ENCODE data around the gene ANTXR1. TPM values are rescaled to one million over a fixed set of nuclear protein-coding genes. Genes with fewer than 3 reads are reported as not detected.

The ANTXR1 gene
- total and polyA plus RNA-seq, 2 of the 8 experiments (the other 6 are each of a cell fraction or from before 2014, with no cell fraction given), result 15.8 to 44.3 TPM

DNA sequence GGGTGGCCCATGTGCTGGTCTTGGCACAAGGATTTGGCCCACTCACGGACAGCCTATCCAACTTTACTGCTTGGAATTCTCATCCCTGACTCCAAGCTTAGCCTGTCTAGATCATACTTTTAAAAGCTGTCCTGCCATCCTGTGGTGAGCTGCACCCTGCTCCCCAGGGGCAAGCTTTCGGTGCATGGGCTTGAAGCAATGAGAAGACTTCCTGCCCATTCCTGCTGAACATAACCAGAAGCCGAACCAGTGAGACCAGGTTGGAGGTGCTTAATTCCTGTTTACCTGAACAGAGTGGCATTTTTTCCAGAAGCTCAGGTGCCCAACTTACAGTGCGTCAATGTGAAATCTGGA, 154.5 kb downstream of the ANTXR1 start (continued):
- TF ChIP-seq, protein P1, sequence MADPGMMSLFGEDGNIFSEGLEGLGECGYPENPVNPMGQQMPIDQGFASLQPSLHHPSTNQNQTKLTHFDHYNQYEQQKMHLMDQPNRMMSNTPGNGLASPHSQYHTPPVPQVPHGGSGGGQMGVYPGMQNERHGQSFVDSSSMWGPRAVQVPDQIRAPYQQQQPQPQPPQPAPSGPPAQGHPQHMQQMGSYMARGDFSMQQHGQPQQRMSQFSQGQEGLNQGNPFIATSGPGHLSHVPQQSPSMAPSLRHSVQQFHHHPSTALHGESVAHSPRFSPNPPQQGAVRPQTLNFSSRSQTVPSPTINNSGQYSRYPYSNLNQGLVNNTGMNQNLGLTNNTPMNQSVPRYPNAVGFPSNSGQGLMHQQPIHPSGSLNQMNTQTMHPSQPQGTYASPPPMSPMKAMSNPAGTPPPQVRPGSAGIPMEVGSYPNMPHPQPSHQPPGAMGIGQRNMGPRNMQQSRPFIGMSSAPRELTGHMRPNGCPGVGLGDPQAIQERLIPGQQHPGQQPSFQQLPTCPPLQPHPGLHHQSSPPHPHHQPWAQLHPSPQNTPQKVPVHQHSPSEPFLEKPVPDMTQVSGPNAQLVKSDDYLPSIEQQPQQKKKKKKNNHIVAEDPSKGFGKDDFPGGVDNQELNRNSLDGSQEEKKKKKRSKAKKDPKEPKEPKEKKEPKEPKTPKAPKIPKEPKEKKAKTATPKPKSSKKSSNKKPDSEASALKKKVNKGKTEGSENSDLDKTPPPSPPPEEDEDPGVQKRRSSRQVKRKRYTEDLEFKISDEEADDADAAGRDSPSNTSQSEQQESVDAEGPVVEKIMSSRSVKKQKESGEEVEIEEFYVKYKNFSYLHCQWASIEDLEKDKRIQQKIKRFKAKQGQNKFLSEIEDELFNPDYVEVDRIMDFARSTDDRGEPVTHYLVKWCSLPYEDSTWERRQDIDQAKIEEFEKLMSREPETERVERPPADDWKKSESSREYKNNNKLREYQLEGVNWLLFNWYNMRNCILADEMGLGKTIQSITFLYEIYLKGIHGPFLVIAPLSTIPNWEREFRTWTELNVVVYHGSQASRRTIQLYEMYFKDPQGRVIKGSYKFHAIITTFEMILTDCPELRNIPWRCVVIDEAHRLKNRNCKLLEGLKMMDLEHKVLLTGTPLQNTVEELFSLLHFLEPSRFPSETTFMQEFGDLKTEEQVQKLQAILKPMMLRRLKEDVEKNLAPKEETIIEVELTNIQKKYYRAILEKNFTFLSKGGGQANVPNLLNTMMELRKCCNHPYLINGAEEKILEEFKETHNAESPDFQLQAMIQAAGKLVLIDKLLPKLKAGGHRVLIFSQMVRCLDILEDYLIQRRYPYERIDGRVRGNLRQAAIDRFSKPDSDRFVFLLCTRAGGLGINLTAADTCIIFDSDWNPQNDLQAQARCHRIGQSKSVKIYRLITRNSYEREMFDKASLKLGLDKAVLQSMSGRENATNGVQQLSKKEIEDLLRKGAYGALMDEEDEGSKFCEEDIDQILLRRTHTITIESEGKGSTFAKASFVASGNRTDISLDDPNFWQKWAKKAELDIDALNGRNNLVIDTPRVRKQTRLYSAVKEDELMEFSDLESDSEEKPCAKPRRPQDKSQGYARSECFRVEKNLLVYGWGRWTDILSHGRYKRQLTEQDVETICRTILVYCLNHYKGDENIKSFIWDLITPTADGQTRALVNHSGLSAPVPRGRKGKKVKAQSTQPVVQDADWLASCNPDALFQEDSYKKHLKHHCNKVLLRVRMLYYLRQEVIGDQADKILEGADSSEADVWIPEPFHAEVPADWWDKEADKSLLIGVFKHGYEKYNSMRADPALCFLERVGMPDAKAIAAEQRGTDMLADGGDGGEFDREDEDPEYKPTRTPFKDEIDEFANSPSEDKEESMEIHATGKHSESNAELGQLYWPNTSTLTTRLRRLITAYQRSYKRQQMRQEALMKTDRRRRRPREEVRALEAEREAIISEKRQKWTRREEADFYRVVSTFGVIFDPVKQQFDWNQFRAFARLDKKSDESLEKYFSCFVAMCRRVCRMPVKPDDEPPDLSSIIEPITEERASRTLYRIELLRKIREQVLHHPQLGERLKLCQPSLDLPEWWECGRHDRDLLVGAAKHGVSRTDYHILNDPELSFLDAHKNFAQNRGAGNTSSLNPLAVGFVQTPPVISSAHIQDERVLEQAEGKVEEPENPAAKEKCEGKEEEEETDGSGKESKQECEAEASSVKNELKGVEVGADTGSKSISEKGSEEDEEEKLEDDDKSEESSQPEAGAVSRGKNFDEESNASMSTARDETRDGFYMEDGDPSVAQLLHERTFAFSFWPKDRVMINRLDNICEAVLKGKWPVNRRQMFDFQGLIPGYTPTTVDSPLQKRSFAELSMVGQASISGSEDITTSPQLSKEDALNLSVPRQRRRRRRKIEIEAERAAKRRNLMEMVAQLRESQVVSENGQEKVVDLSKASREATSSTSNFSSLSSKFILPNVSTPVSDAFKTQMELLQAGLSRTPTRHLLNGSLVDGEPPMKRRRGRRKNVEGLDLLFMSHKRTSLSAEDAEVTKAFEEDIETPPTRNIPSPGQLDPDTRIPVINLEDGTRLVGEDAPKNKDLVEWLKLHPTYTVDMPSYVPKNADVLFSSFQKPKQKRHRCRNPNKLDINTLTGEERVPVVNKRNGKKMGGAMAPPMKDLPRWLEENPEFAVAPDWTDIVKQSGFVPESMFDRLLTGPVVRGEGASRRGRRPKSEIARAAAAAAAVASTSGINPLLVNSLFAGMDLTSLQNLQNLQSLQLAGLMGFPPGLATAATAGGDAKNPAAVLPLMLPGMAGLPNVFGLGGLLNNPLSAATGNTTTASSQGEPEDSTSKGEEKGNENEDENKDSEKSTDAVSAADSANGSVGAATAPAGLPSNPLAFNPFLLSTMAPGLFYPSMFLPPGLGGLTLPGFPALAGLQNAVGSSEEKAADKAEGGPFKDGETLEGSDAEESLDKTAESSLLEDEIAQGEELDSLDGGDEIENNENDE (IDR thresholded peaks at IDR 0.05; ENCODE audit: insufficient replicate concordance, low read length), result no peak
- TF ChIP-seq TCF12 (IDR thresholded peaks at IDR 0.05; ENCODE audit: low read depth, low read length), result no peak
- no peak for TF ChIP-seq RAD21 (IDR thresholded peaks at IDR 0.05 in 1 of 2, conservative IDR thresholded peaks at IDR 0.05 in 1 of 2; ENCODE audit: low read depth in 2 of 2, low read length in 2 of 2)
- TF ChIP-seq SAP30 (IDR thresholded peaks at IDR 0.05; ENCODE audit: insufficient read depth, insufficient replicate concordance, low read length), result no peak
- TF ChIP-seq CREB1 (IDR thresholded peaks at IDR 0.05), result no peak
- TF ChIP-seq CBX5 (IDR thresholded peaks at IDR 0.05; ENCODE audit: low read depth, low read length), result no peak
- no peak for TF ChIP-seq HDAC6 (IDR thresholded peaks at IDR 0.05; ENCODE audit: low read depth, low read length)
- no peak for TF ChIP-seq TAF7 (optimal IDR thresholded peaks at IDR 0.05; ENCODE audit: borderline replicate concordance, low read depth, low read length)
- TF ChIP-seq JUND (IDR thresholded peaks at IDR 0.05; ENCODE audit: low read length), result no peak
- TF ChIP-seq CHD1 (IDR thresholded peaks at IDR 0.05; ENCODE audit: low read depth, low read length), result no peak
- no peak for TF ChIP-seq FOSL1 (IDR thresholded peaks at IDR 0.05; ENCODE audit: insufficient read depth, low read depth, low read length)
- TF ChIP-seq POU5F1 (IDR thresholded peaks at IDR 0.05; ENCODE audit: low read depth, low read length), result no peak

All from H1 (cell line).